DND-41 (cell line): ENCODE results near the gene ZHX3.

Source experiments
- ATAC-seq: fragments of 200-7000 bp; cut with Tn5 transposase; 3 replicates; pipeline ENCODE4 v1.9.1; 2021; ENCODE audit warnings: low read depth; ENCODE audit not compliant: insufficient read depth
- DNase-seq: peaks from one replicate; pipeline ENCODE4 v3.0.0-alpha.2; 2020
- H2AFZ ChIP-seq: 2 replicates; pipeline ENCODE4 v1.6.0; 2012; ENCODE audit warnings: low read depth, low read length
- H3K27ac ChIP-seq: 2 replicates; pipeline ENCODE4 v1.5.1; 2012; ENCODE audit warnings: low read length, inconsistent platforms
- H3K27me3 ChIP-seq: fragments of 200-600 bp; sonication (generic); 2 replicates; pipeline ENCODE4 v1.6.0; 2012; ENCODE audit warnings: low read length, mild to moderate bottlenecking, inconsistent platforms; ENCODE audit not compliant: insufficient read depth, poor library complexity
- H3K36me3 ChIP-seq: 2 replicates; pipeline ENCODE4 v1.5.1; 2012; ENCODE audit warnings: low read length, inconsistent platforms; ENCODE audit not compliant: insufficient read depth
- H3K4me1 ChIP-seq: 2 replicates; pipeline ENCODE4 v1.5.1; 2012; ENCODE audit warnings: mild to moderate bottlenecking, low read length; ENCODE audit not compliant: insufficient read depth
- H3K4me2 ChIP-seq: 2 replicates; pipeline ENCODE4 v1.6.0; 2012; ENCODE audit warnings: mild to moderate bottlenecking, moderate library complexity, low read length, inconsistent platforms; ENCODE audit not compliant: insufficient read depth
- H3K4me3 ChIP-seq, 2 experiments: fragments of 200-600 bp in 1 of 2; shearing (Covaris generic) in 1 of 2; 2 replicates each; pipeline ENCODE4 v1.5.1; 2012 to 2016; ENCODE audit warnings: inconsistent platforms in 2 of 2, low read length in 2 of 2, mild to moderate bottlenecking in 2 of 2, low read depth in 1 of 2, moderate library complexity in 1 of 2
- H3K79me2 ChIP-seq: 2 replicates; pipeline ENCODE4 v1.6.0; 2012; ENCODE audit warnings: low read length, inconsistent platforms; ENCODE audit not compliant: insufficient read depth
- H3K9ac ChIP-seq: 2 replicates; pipeline ENCODE4 v1.6.0; 2012; ENCODE audit warnings: low read depth, mild to moderate bottlenecking, inconsistent platforms, low read length, moderate library complexity
- H3K9me3 ChIP-seq: 2 replicates; pipeline ENCODE4 v1.5.1; 2012; ENCODE audit warnings: low read length, moderate library complexity, mild to moderate bottlenecking, inconsistent platforms; ENCODE audit not compliant: insufficient read depth, severe bottlenecking
- H4K20me1 ChIP-seq: 2 replicates; pipeline ENCODE4 v1.6.0; 2012; ENCODE audit warnings: low read length; ENCODE audit not compliant: insufficient read depth
- EZH2 ChIP-seq: IDR thresholded peaks from 3 replicates; pipeline ENCODE4 v1.6.1; 2012; ENCODE audit warnings: borderline replicate concordance, low read depth, mild to moderate bottlenecking, moderate library complexity, low read length, inconsistent platforms; ENCODE audit not compliant: severe bottlenecking
- TF ChIP-seq, protein P1 (sequence below): IDR thresholded peaks from 2 replicates; pipeline ENCODE4 v1.5.1; 2012; ENCODE audit warnings: borderline replicate concordance, low read length, moderate library complexity, mild to moderate bottlenecking; ENCODE audit not compliant: poor library complexity, severe bottlenecking; ENCODE audit errors: extremely low read depth

ZHX3 gene

DNA sequence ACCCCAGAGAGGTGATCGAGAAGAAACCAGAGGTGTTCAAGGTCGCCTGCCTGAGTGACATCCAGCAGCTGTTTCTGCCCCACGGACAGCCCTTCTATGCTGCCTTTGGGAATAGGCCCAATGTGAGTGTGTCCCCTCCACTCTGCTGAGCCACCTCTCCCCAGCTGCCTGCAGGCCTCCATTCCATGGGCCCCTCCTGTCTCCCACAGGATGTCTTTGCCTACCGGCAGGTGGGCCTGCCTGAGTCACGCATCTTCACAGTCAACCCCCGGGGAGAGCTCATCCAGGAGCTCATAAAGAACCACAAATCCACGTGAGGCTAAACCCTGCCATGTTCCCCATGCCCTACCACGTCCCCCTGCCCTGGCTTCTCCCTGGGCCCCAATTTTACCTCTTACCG, 40.7 kb upstream of the ZHX3 start:
- no peak for ATAC-seq

DNA sequence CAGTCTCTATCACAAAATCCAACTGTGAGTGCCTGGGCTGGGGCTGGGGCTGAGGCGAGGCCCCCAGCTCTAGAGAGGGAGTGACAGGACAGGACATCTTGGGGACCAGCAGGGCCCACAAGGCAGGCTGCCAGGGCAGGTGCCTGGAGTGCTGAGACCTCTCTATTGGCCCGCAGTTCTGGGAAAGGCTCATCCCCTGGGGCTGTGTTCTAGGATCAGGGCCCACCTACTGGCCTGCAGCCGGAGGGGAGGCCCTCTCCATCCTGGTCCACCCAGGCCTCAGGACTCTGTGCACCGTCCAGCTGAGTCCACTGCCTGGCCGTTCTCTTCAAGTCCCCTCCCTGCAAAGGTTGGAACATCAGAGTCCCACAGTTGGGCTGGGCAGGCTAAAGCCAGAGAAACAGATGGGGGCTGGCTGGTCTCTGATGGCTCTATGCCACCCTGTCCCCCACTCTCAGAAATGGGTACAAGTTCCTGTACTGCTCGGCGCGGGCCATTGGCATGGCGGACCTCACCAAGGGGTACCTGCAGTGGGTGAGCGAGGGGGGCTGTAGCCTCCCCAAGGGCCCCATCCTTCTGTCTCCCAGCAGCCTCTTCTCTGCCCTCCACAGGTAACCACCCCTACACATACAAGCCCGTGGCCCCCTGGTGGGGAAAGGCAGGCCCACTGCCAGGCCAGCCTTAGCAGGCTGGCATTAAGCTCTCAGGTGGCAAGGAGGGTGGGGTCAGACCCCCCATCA, 40.1 kb upstream of the ZHX3 start:
- no peaks in the 10 kb centered on the region for H3K36me3 ChIP-seq
- no peaks in the 10 kb centered on the region for H3K27me3 ChIP-seq
- TF ChIP-seq, protein P1, sequence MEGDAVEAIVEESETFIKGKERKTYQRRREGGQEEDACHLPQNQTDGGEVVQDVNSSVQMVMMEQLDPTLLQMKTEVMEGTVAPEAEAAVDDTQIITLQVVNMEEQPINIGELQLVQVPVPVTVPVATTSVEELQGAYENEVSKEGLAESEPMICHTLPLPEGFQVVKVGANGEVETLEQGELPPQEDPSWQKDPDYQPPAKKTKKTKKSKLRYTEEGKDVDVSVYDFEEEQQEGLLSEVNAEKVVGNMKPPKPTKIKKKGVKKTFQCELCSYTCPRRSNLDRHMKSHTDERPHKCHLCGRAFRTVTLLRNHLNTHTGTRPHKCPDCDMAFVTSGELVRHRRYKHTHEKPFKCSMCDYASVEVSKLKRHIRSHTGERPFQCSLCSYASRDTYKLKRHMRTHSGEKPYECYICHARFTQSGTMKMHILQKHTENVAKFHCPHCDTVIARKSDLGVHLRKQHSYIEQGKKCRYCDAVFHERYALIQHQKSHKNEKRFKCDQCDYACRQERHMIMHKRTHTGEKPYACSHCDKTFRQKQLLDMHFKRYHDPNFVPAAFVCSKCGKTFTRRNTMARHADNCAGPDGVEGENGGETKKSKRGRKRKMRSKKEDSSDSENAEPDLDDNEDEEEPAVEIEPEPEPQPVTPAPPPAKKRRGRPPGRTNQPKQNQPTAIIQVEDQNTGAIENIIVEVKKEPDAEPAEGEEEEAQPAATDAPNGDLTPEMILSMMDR: peak; percentile 36
- TF ChIP-seq EZH2: no peak
- ATAC-seq (no peak), DNase-seq (no peak)
- no peaks in the 10 kb centered on the region for H3K4me1 ChIP-seq
- no peaks in the 10 kb centered on the region for H3K9me3 ChIP-seq
- H3K27ac ChIP-seq: no peak overlapping the region
- no peaks in the 10 kb centered on the region for H3K79me2 ChIP-seq
- no peak overlapping the region for H3K4me2 ChIP-seq
- peaks cover 5% of the 10 kb centered on the region for H4K20me1 ChIP-seq
- H3K4me3 ChIP-seq: no peak overlapping the region
- no peak overlapping the region for H2AFZ ChIP-seq
- H3K9ac ChIP-seq: no peak overlapping the region

More for the DNA sequence above, 40.7 kb upstream of the ZHX3 start:
- peaks cover 5% of the 10 kb centered on the region for H4K20me1 ChIP-seq
- no peak overlapping the region for H3K4me2 ChIP-seq
- no peak overlapping the region for H3K4me3 ChIP-seq
- no peaks in the 10 kb centered on the region for H3K27me3 ChIP-seq
- H3K36me3 ChIP-seq: no peaks in the 10 kb centered on the region
- H3K4me1 ChIP-seq: no peaks in the 10 kb centered on the region
- no peak overlapping the region for H3K9ac ChIP-seq
- H2AFZ ChIP-seq: no peak overlapping the region
- TF ChIP-seq, protein P1: no peak
- no peak for TF ChIP-seq EZH2
- DNase-seq: no peak
- H3K27ac ChIP-seq: no peak overlapping the region
- H3K79me2 ChIP-seq: no peaks in the 10 kb centered on the region
- H3K9me3 ChIP-seq: no peaks in the 10 kb centered on the region

DNA sequence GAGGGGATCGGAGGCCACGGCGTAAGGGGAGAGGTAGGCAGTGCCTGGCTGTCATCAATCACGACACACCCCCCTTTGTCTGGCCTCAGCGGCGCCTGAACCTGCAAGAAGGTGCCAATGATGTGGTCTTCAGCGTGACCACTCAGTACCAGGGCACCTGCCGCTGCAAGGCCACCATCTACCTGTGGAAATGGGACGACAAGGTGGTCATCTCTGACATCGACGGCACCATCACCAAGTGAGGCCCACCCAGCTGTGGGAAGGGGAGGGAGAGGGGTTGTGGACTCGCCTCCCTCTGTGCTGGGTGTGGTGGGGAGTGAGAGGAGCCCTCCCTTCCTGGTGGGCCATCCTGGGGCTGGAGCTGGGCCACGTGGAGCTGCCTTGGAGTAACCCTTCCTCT, 39.4 kb upstream of the ZHX3 start:
- no peak overlapping the region for H3K4me3 ChIP-seq
- H3K4me2 ChIP-seq: no peak overlapping the region
- H3K4me1 ChIP-seq: no peaks in the 10 kb centered on the region
- DNase-seq (no peak), ATAC-seq (no peak)
- no peak overlapping the region for H2AFZ ChIP-seq
- no peak overlapping the region for H3K9ac ChIP-seq
- no peaks in the 10 kb centered on the region for H3K36me3 ChIP-seq
- H3K9me3 ChIP-seq: no peaks in the 10 kb centered on the region
- peaks cover 5% of the 10 kb centered on the region for H4K20me1 ChIP-seq
- TF ChIP-seq EZH2: no peak
- TF ChIP-seq, protein P1: no peak
- no peaks in the 10 kb centered on the region for H3K79me2 ChIP-seq
- H3K27ac ChIP-seq: no peak overlapping the region
- no peaks in the 10 kb centered on the region for H3K27me3 ChIP-seq
